Fibroblast of lung (primary cell): ENCODE measurements around the gene DAGLB.

Experiments used
- EZH2 ChIP-seq: IDR thresholded peaks from 2 replicates; pipeline ENCODE4 v1.5.1; 2012; ENCODE audit warnings: low read length, control low read depth, mild to moderate bottlenecking; ENCODE audit errors: missing control alignments
- TF ChIP-seq, protein P1 (sequence below), 2 donors: IDR thresholded peaks in 1 of 2; conservative IDR thresholded peaks in 1 of 2; 1 replicate in 1 of 2; 2 replicates in 1 of 2; pipeline ENCODE4 v1.5.1; 2011 to 2012; ENCODE audit warnings: low read length in 2 of 2, control low read depth in 1 of 2, inconsistent platforms in 1 of 2, low read depth in 1 of 2, mild to moderate bottlenecking in 1 of 2

DNA sequence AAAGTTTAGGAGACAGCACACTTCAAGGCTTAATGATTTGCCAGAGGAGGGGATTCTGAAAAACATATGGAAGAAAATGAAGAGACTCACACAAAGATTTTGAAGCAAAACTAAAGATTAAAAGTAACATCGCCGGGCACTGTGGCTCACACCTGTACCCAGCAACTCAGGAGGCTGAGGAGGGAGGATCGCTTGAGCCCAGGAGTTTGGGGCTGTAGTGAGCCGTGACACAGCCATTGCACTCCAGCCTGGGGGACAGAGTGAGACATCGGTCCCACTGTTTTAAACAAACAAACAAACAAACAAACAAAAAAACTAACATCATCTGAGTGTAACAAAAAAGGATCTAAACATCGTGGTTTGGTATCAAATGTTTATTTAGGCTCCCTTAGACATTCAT lies 33.7 kb upstream of the DAGLB start:
- TF ChIP-seq, protein P1, sequence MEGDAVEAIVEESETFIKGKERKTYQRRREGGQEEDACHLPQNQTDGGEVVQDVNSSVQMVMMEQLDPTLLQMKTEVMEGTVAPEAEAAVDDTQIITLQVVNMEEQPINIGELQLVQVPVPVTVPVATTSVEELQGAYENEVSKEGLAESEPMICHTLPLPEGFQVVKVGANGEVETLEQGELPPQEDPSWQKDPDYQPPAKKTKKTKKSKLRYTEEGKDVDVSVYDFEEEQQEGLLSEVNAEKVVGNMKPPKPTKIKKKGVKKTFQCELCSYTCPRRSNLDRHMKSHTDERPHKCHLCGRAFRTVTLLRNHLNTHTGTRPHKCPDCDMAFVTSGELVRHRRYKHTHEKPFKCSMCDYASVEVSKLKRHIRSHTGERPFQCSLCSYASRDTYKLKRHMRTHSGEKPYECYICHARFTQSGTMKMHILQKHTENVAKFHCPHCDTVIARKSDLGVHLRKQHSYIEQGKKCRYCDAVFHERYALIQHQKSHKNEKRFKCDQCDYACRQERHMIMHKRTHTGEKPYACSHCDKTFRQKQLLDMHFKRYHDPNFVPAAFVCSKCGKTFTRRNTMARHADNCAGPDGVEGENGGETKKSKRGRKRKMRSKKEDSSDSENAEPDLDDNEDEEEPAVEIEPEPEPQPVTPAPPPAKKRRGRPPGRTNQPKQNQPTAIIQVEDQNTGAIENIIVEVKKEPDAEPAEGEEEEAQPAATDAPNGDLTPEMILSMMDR (conservative IDR thresholded peaks at IDR 0.05 in 1 of 2, IDR thresholded peaks at IDR 0.05 in 1 of 2; ENCODE audit: low read depth in 1 of 2, low read length in 2 of 2): no peak
- no peak for TF ChIP-seq EZH2
